Fibroblast of peridontal ligament (primary cell): Measurements from ENCODE around the gene PTPN6.
A peak's percentile ranks its signal among the peaks of the same experiment; 100 is the strongest.

Experiments
- DNase-seq: peaks from one replicate; pipeline ENCODE4 v3.0.0-alpha.2; 2010; ENCODE audit errors: extremely low read depth

The PTPN6 gene

GRCh38 chr12:6970096-6970527, 19.0 kb downstream of the PTPN6 start:
- DNase-seq = no peak

GRCh38 chr12:6974180-6974579, 23.0 kb downstream of the PTPN6 start:
- no peak for DNase-seq

GRCh38 chr12:6975297-6976032, 24.3 kb downstream of the PTPN6 start:
- no peak for DNase-seq

- DNase-seq = no peak
These were observed 26.5 kb downstream of the PTPN6 start for GRCh38 chr12:6977653-6978052.

- DNase-seq = no peak
These were observed 27.0 kb downstream of the PTPN6 start for GRCh38 chr12:6978188-6978587.

- no peak for DNase-seq
These were observed 27.5 kb downstream of the PTPN6 start for GRCh38 chr12:6978611-6979011.

GRCh38 chr12:6979021-6979420, 27.9 kb downstream of the PTPN6 start:
- no peak for DNase-seq

GRCh38 chr12:6979453-6979852, 28.3 kb downstream of the PTPN6 start:
- DNase-seq = no peak

GRCh38 chr12:6980075-6980474, 28.9 kb downstream of the PTPN6 start:
- DNase-seq = no peak

- no peak for DNase-seq
These were observed 29.6 kb downstream of the PTPN6 start for GRCh38 chr12:6980740-6981139.

GRCh38 chr12:6981152-6982052, 30.2 kb downstream of the PTPN6 start:
- no peak for DNase-seq

- no peak for DNase-seq
These were observed 31.4 kb downstream of the PTPN6 start for GRCh38 chr12:6982532-6982931.

GRCh38 chr12:6987956-6988553, 36.9 kb downstream of the PTPN6 start:
- DNase-seq = no peak

GRCh38 chr12:6996040-6996441, 44.9 kb downstream of the PTPN6 start:
- DNase-seq = peak; percentile 52

GRCh38 chr12:6998715-6999451, 47.7 kb downstream of the PTPN6 start:
- DNase-seq = no peak

- DNase-seq = no peak
These were observed 50.9 kb downstream of the PTPN6 start for GRCh38 chr12:7001921-7002591.

- no peak for DNase-seq
These were observed 53.2 kb downstream of the PTPN6 start for GRCh38 chr12:7004287-7004803.

GRCh38 chr12:7004840-7005239, 53.7 kb downstream of the PTPN6 start:
- DNase-seq = no peak

GRCh38 chr12:7005311-7005710, 54.2 kb downstream of the PTPN6 start:
- DNase-seq = no peak

GRCh38 chr12:7006639-7007038, 55.5 kb downstream of the PTPN6 start:
- no peak for DNase-seq

- no peak for DNase-seq
These were observed 57.7 kb downstream of the PTPN6 start for GRCh38 chr12:7008864-7009263.
